GM21515 (cell line): ENCODE data around the gene SSTR3.

Source experiments
- ATAC-seq: cut with Tn5 transposase; IDR thresholded peaks from one replicate; pipeline ENCODE4 v1.9.1; 2021; ENCODE audit not compliant: unreplicated experiment

Gene SSTR3

GRCh38 chr22:37198258-37199102, 13.8 kb downstream of the SSTR3 start:
- ATAC-seq = peak; percentile 24

GRCh38 chr22:37197451-37198257, 14.6 kb downstream of the SSTR3 start:
- ATAC-seq = no peak

GRCh38 chr22:37196539-37197450, 15.5 kb downstream of the SSTR3 start:
- ATAC-seq = no peak

GRCh38 chr22:37195921-37196320, 16.4 kb downstream of the SSTR3 start:
- no peak for ATAC-seq

- ATAC-seq = no peak
These were observed 17.5 kb downstream of the SSTR3 start for GRCh38 chr22:37194750-37195149.

- ATAC-seq = no peak
These were observed 18.6 kb downstream of the SSTR3 start for GRCh38 chr22:37193629-37194191.

GRCh38 chr22:37192741-37193140, 19.5 kb downstream of the SSTR3 start:
- no peak for ATAC-seq

GRCh38 chr22:37192204-37192603, 20.1 kb downstream of the SSTR3 start:
- no peak for ATAC-seq

- ATAC-seq = no peak
These were observed 22.0 kb downstream of the SSTR3 start for GRCh38 chr22:37190262-37190780.

GRCh38 chr22:37188901-37189466, 23.3 kb downstream of the SSTR3 start:
- ATAC-seq = no peak

- ATAC-seq = no peak
These were observed 24.2 kb downstream of the SSTR3 start, which contains the start of gene C1QTNF6 for GRCh38 chr22:37187891-37188761. C1QTNF6 (minus strand) TSS chr22:37188247; CDS start chr22:37188213, 34 bp downstream.

GRCh38 chr22:37187552-37187890, 24.8 kb downstream of the SSTR3 start:
- no peak for ATAC-seq

- ATAC-seq = no peak
These were observed 25.2 kb downstream of the SSTR3 start for GRCh38 chr22:37186997-37187522.

- ATAC-seq = no peak
These were observed 25.9 kb downstream of the SSTR3 start for GRCh38 chr22:37186228-37186996.

- no peak for ATAC-seq
These were observed 26.5 kb downstream of the SSTR3 start for GRCh38 chr22:37185646-37186227.

- no peak for ATAC-seq
These were observed 27.3 kb downstream of the SSTR3 start for GRCh38 chr22:37184816-37185541.

GRCh38 chr22:37184380-37184755, 27.9 kb downstream of the SSTR3 start:
- no peak for ATAC-seq
